ENCODE measurements around the gene WNK2.

GRCh38 chr9:93321220-93321610, 137.3 kb downstream of the WNK2 start:
- TF ChIP-seq CTCF (IDR thresholded peaks at IDR 0.05; ENCODE audit: insufficient read depth, low read length, poor library complexity, severe bottlenecking) (no peak), EZH2phosphoT487 (conservative IDR thresholded peaks at IDR 0.05; ENCODE audit: low read length) (no peak)
